22Rv1 (cell line): ENCODE data around the gene PER2.
"Not testable (repeated sequence)": the region's sequence is repeated elsewhere in the genome, so short reads cannot be mapped to it uniquely, and the experiment has no call there.

Experiments used
- CTCF ChIP-seq: fragments of 450-650 bp; IDR thresholded peaks from 2 replicates; pipeline ENCODE4 v1.5.1; 2017; ENCODE audit warnings: mild to moderate bottlenecking
- ZFX ChIP-seq: fragments of 450-650 bp; IDR thresholded peaks from 2 replicates; pipeline ENCODE4 v1.6.1; 2017; ENCODE audit warnings: antibody characterized with exemption, borderline replicate concordance

GRCh38 chr2:238324248-238324647 lies 35.8 kb upstream of the PER2 start:
- not testable (repeated sequence) for TF ChIP-seq CTCF, ZFX
